Fibroblast of villous mesenchyme (primary cell): ENCODE data around the gene RCBTB2. TPM values are rescaled to one million over a fixed set of nuclear protein-coding genes. Genes with fewer than 3 reads are reported as not detected.

Experiments used
- DNase-seq: peaks from one replicate; pipeline ENCODE4 v3.0.0-alpha.2; 2010; ENCODE audit warnings: low read depth
- H3K4me3 ChIP-seq: 2 replicates; pipeline ENCODE4 v1.5.1; 2011; ENCODE audit warnings: low read depth, mild to moderate bottlenecking, low read length
- CTCF ChIP-seq: IDR thresholded peaks from 2 replicates; pipeline ENCODE4 v1.5.1; 2012; ENCODE audit warnings: low read depth, mild to moderate bottlenecking, low read length; ENCODE audit not compliant: insufficient read depth
- total RNA-seq: library from RNA; depleted of rRNA; stranded (reverse); fragments of >200 nt; gene quantifications from 2 replicates; pipeline ENCODE4 v1.2.3, GENCODE V29; 2012

Gene RCBTB2
- total RNA-seq, 1 donor = 11.2 TPM

DNA sequence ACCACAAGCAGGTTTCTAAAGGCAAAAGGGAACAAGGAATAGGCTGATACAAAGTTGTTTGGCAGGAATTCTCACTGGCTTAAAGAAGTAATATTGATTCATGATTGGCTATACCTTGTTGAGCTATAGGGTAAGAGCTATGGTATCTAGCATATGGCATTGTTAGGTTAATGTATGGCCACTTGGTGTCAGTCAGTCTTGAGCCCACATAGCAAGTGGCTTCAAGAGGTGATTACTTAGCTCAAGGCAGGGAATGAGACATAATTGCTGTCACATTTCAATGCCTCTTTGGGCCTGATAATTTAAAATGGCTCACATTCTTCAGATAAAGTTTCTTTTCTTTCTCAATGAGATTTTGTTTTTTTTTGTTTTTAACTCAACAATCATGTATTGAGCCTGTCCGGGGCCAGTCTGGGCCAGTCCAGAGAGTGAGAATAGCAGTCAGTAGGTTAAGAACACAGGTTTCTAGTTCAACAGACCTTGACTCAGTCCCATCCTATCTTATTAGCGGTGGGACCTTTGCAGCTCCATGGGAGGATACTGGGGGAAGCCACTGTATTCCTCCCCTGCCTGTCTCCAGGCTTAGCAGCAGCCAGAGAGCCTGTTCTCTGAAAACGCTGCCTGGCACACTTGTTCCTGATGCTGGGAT is 45.8 kb upstream of the RCBTB2 start:
- no peak for TF ChIP-seq CTCF
- DNase-seq = no peak
- H3K4me3 ChIP-seq = no peak overlapping the region

DNA sequence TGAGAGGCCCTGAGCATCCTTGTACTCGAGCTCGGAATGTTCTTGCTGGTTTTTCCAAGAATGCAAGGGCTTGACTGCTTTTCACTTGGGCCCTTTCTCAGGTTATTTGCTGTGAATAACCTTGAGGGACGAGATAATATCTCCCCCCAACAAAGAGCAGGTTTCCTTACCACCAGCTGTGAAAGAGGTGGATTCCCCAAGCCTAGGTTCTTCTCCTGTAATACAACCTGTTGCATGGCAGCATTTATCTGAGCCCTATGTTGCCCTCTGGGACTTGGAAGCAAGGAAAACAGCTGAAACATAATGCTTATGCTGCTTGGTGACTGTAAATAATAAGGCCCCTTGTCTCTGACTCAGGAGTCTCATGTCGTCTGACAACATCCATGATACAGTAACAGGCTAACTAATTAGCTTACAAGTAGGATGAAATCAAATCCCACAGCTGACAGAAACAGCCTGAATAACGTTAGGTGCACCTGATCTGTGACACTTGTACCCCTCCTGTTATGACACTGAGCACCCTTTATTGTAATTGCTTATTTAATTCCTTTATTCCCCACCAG is 43.6 kb upstream of the RCBTB2 start:
- no peak for TF ChIP-seq CTCF
- H3K4me3 ChIP-seq = no peak overlapping the region
- DNase-seq = no peak

GRCh38 chr13:48575031-48575430 is 42.2 kb upstream of the RCBTB2 start:
- DNase-seq = no peak
- no peak overlapping the region for H3K4me3 ChIP-seq
- no peak for TF ChIP-seq CTCF

DNA sequence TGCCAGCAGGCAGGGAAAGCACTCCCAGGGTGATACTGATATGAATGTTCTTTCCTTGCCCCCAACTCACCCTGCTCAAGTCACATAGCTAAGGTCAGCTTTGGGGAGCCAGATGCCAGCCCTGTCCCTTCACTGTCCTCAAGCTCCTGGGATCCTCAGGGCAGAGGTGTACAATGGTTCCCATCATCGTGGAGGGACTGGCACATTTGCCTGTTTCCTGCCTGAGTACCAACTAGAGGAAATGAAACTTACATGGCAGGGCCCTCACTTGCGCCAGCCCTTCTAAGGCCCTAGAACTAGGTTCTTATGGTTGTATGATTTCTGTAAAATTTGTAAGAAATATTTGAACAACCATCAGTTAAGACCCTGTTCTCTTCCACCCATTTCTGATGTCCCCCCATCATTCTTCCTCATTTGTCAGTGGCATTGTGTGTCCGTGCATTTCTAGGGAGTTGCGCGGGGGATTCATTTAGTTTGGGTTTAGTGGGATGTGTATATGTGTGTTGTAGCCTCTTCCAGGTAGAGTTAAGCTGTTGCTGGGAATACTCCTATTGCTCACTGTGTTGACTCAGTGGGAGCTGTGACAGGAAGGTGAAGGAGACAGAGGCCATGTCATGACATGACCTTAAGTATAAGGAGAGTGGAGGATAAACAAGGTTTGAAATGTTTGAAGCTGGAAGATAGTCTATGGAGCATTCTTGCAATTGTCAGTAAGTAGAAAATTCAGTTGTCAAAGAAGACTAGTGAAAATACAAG is 41.3 kb upstream of the RCBTB2 start:
- no peak overlapping the region for H3K4me3 ChIP-seq
- no peak for TF ChIP-seq CTCF
- no peak for DNase-seq

DNA sequence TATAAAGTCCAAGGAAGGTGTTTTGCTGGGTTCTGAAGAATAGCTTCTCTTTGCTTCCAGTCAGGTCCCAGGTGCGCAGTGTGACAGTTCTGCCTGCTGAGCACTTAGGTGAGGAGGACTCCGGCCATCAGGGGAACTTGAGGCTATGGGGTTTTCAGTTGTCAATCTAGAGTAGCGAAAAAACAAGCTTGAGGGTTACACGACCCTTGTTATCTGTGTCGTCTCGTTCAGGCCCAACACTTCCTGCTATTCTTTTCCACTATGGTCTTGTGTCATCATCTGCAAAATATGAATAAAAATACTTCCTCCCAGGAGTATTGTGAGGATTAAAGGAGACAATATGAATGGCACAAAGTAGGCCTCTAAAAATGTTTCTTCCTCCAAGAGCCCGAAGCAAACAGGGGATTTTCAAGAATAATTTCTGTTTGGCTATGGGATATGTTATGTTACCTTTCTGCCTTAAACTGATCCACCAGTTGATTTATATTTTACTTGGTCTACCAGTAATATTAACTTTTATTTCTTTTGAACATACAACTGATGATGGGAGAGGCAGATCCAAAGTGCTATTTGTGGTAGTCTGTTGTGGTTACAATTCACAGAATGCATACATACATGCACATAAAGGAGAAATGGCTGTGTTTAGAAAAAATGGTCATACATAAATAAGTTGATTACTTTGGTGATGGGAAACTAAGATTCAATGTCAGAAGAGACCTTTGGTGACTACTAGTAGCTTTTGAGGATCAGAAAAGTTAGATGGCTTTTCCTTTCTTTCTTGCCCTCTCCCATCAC is 40.5 kb upstream of the RCBTB2 start:
- TF ChIP-seq CTCF = no peak
- DNase-seq = no peak
- no peak overlapping the region for H3K4me3 ChIP-seq

DNA sequence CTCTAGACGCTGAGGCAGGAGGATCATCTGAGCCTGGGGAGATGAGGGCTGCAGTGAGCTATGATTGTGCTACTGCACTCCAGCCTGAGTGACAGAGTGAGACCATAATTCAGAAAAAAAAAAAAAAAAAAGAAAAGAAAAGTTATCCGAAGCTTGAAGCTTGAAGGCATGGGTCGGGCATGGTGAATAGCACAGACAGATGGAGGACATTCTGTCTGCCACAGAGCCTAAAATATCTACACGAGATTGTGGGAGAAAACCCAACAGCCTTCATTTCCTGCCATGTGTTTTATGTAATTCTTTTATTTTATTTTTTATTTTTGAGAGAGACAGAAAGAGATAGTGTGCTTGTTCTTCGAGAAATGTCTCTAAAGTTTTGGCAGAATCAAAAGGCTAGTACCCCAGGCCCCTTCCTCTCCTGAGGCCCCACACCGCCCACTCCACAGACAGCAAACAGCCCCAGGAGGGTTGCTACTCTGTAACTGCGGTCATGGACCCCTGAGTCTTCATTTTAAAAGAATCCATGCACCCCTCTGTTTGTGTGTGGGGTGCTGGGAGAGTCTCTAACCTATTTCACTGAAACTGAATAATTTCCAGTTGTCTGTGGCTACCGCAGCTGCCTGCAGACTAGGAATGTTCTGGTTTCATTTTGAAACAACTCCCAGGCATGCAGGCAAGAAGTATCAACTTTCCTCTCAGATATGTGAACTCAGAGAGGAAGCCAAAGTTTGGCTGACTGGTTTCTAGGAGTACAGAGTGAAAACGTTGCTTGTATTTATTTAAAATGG is 38.4 kb upstream of the RCBTB2 start:
- peak; percentile 69 for DNase-seq
- H3K4me3 ChIP-seq = peak overlapping the region; percentile 22
- TF ChIP-seq CTCF = no peak
